ENCODE measurements around the gene CA7.

Gene CA7

GRCh38 chr16:66894948-66895688 lies 50.9 kb downstream of the CA7 start:
- CTCF ChIA-PET: interaction anchor here (0.6 to 17.9 kb wide), 44 partner anchors 9 to 518 kb away, joined by 3 to 268 read pairs (median 5); partner anchors contain the start of genes B3GNT9, CDH16, CES3 and CIAO2B
- TF ChIP-seq ZNF302 (tag by site-specific recombination; IDR thresholded peaks at IDR 0.05; ENCODE audit: low read depth) (no peak), ZNF146 (tag by site-specific recombination; IDR thresholded peaks at IDR 0.05) (no peak), CTCF (tag by site-specific recombination; IDR thresholded peaks at IDR 0.05) (peak; percentile 97), ZNF341 (tag by site-specific recombination; IDR thresholded peaks at IDR 0.05; ENCODE audit: low read depth) (peak; percentile 35; the same call in 1 of the 2 replicates), ZNF585B (tag by site-specific recombination; IDR thresholded peaks at IDR 0.05) (no peak), ZBTB26 (tag by site-specific recombination; optimal IDR thresholded peaks at IDR 0.05) (peak; percentile 7), ZNF660 (tag by site-specific recombination; IDR thresholded peaks at IDR 0.05) (peak; percentile 85), ZNF776 (tag by site-specific recombination; IDR thresholded peaks at IDR 0.05; ENCODE audit: borderline replicate concordance) (no peak), ZNF654 (tag by site-specific recombination; IDR thresholded peaks at IDR 0.05; ENCODE audit: low read depth) (peak; percentile 89), ZNF558 (tag by site-specific recombination; IDR thresholded peaks at IDR 0.05) (no peak), RBAK (tag by site-specific recombination; IDR thresholded peaks at IDR 0.05) (no peak), ZNF623 (tag by site-specific recombination; IDR thresholded peaks at IDR 0.05) (no peak), ZSCAN30 (tag by site-specific recombination; IDR thresholded peaks at IDR 0.05) (peak; percentile 67; the same call in 1 of the 2 replicates), GLI4 (tag by site-specific recombination; IDR thresholded peaks at IDR 0.05) (no peak), ZEB2 (tag by site-specific recombination; IDR thresholded peaks at IDR 0.05) (no peak), HOXA7 (CRISPR knock-in tag; IDR thresholded peaks at IDR 0.05; ENCODE audit: borderline replicate concordance) (no peak), ZNF394 (tag by site-specific recombination; IDR thresholded peaks at IDR 0.05; ENCODE audit: borderline replicate concordance) (peak; percentile 22; the same call in 1 of the 2 replicates), HOXD13 (CRISPR knock-in tag; IDR thresholded peaks at IDR 0.05; ENCODE audit: borderline replicate concordance) (no peak), IKZF3 (tag by site-specific recombination; IDR thresholded peaks at IDR 0.05) (0 out of 2 replicates have a peak, but pooled peaks have one; percentile 31), ZNF202 (tag by site-specific recombination; IDR thresholded peaks at IDR 0.05; ENCODE audit: borderline replicate concordance) (no peak), ZNF274 (IDR thresholded peaks at IDR 0.05; ENCODE audit: low read length) (no peak), ZNF274 (tag by site-specific recombination; IDR thresholded peaks at IDR 0.05; ENCODE audit: borderline replicate concordance) (no peak), YY1 (tag by site-specific recombination; IDR thresholded peaks at IDR 0.05) (no peak)
- TF ChIP-seq, protein P1, sequence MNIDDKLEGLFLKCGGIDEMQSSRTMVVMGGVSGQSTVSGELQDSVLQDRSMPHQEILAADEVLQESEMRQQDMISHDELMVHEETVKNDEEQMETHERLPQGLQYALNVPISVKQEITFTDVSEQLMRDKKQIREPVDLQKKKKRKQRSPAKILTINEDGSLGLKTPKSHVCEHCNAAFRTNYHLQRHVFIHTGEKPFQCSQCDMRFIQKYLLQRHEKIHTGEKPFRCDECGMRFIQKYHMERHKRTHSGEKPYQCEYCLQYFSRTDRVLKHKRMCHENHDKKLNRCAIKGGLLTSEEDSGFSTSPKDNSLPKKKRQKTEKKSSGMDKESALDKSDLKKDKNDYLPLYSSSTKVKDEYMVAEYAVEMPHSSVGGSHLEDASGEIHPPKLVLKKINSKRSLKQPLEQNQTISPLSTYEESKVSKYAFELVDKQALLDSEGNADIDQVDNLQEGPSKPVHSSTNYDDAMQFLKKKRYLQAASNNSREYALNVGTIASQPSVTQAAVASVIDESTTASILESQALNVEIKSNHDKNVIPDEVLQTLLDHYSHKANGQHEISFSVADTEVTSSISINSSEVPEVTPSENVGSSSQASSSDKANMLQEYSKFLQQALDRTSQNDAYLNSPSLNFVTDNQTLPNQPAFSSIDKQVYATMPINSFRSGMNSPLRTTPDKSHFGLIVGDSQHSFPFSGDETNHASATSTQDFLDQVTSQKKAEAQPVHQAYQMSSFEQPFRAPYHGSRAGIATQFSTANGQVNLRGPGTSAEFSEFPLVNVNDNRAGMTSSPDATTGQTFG (tag by site-specific recombination; IDR thresholded peaks at IDR 0.05; ENCODE audit: borderline replicate concordance): no peak
- Histone ChIP-seq H3K27ac (ENCODE audit: extremely low read depth, low read depth, low read length) (no peak overlapping the region), H3K36me3 (ENCODE audit: control insufficient read depth in 2 of 2, insufficient read depth in 1 of 2, low read length in 2 of 2) (peaks cover 0 to 4% of the 10 kb centered on the region in 2 experiments; a peak in 2 of 3 replicates), H3K9me3 (ENCODE audit: control insufficient read depth, insufficient read depth, low read depth, low read length) (no peaks in the 10 kb centered on the region), H3K4me1 (ENCODE audit: control insufficient read depth, insufficient read depth, low read length) (peaks cover 6% of the 10 kb centered on the region; the same call in 1 of the 2 replicates), H3K4me3 (ENCODE audit: low read depth, low read length) (no peak overlapping the region)
- POLR2A ChIA-PET: interaction anchor here (1.2 to 1.3 kb wide), 2 partner anchors 34 to 66 kb away, joined by 3 to 11 read pairs; partner anchors contain the start of gene CES3

Measured in HEK293 (cell line).